GM18519 (cell line): Measurements from ENCODE around the gene UBLCP1.
A peak's percentile ranks its signal among the peaks of the same experiment; 100 is the strongest.
"Not testable (repeated sequence)": the region's sequence is repeated elsewhere in the genome, so short reads cannot be mapped to it uniquely, and the experiment has no call there.

Experiments used
- ATAC-seq: cut with Tn5 transposase; IDR thresholded peaks from one replicate; pipeline ENCODE4 v1.9.1; 2021; ENCODE audit warnings: mild to moderate bottlenecking, moderate library complexity; ENCODE audit not compliant: unreplicated experiment, low FRiP score

Gene UBLCP1, protein sequence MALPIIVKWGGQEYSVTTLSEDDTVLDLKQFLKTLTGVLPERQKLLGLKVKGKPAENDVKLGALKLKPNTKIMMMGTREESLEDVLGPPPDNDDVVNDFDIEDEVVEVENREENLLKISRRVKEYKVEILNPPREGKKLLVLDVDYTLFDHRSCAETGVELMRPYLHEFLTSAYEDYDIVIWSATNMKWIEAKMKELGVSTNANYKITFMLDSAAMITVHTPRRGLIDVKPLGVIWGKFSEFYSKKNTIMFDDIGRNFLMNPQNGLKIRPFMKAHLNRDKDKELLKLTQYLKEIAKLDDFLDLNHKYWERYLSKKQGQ

GRCh38 chr5:159262859-159263568 is at the start of gene UBLCP1:
UBLCP1 (plus strand) TSS chr5:159263290; CDS start chr5:159268916, 5,626 bp downstream.
- ATAC-seq: peak; percentile 71

GRCh38 chr5:159214486-159215271 is 48.4 kb upstream of the UBLCP1 start:
- no peak for ATAC-seq

DNA sequence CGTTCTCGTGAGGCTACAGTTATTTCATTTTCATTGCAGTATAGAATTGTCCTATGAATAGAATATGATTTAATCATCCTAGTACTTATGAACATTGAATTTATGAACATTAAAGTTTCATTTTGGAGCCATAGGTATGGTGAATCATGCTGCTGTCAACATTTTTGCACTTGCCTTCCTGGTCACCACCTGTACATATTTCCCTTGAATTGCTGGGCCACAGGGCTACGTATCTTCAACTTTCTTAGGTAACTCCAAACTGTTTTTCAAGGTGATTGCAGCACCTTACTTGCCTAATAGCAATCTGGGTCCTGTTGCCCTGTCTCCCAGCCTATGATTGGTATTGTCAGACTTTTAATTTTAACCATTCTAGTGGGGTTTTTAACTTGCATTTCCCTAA is 47.2 kb upstream of the UBLCP1 start:
- ATAC-seq: no peak

DNA sequence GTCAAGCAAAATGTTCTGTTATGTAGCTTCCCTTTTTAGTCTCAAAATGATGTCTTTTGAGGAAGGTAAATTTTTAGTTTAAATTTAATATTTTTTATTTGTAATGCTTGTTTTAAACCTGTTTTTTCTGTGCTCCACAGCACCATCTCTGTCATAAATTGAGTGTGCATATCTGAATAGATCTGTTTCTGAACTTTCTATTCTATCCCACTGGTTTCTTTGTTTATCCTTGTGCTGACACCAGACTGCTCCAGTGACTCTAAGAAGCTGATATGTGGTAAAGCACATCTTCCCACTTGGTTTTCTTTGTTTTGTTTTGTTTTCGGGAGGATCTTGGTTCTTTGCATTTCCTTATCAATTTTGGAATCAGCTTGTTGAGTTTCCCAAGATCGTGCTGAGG is 46.6 kb upstream of the UBLCP1 start:
- no peak for ATAC-seq

- no peak for ATAC-seq
Measured at GRCh38 chr5:159217236-159217635, 45.9 kb upstream of the UBLCP1 start.

- no peak for ATAC-seq
Measured at GRCh38 chr5:159218595-159219023, 44.5 kb upstream of the UBLCP1 start.

DNA sequence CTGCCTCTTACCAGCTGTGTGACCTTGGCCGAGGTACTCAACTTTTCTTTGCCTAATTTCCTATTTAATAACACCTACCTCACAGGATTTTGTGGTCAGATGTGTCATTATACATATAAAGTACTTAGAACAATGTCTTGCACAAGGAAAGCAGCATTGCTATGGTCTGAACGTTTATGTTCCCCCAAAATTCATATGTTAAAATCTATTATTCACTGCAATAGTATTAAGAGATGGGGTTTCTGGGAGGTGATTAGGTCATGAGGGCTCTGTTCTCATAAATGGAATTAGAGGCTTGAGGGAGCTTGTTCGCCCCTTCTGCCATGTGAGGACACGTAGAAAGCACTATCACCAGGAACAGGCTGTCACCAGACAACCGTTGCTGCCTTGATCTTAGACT is 42.9 kb upstream of the UBLCP1 start:
- ATAC-seq: no peak

- no peak for ATAC-seq
Measured at GRCh38 chr5:159223469-159223868, 39.6 kb upstream of the UBLCP1 start.

- ATAC-seq: no peak
Measured at GRCh38 chr5:159224471-159224870, 38.6 kb upstream of the UBLCP1 start.

- ATAC-seq: no peak
Measured at GRCh38 chr5:159226451-159226850, 36.6 kb upstream of the UBLCP1 start.

- no peak for ATAC-seq
Measured at GRCh38 chr5:159227452-159227851, 35.6 kb upstream of the UBLCP1 start.

DNA sequence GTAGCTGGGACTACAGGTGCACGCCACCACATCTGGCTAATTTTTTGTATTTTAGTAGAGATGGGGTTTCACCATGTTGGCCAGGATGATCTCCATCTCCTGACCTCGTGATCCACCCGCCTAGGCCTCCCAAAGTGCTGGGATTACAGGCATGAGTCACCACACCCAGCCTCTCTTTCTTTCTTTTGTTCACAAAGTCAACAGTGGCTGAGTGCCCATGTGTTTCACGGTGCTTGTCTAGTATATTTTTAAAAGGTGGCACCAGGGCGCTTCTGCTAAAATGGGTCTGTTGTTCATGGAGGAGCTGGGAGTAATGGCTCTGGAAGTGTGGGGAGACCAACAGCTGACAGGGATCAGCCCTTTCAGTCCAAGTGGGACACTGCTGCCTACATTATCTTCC is 35.0 kb upstream of the UBLCP1 start:
- not testable (repeated sequence) for ATAC-seq

DNA sequence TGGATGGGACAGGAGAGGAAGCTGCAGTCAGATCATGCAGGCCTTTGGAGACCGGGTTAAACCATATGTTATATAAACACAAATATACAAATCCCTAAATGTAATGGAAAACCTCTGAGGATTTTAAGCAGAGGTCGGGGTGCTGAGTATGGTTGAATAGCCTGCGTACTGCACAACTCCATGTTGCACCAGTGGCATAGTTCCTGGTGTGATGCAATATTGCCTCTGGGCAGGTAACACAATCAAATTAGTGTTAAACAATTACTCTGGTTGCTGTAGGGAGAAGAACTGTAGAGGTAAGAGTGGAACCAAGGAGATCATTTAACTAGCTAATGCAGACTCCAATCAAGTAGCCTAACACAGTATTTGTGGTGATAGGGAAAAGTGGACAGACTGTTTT is 32.4 kb upstream of the UBLCP1 start:
- ATAC-seq: no peak

GRCh38 chr5:159231167-159231566 is 31.9 kb upstream of the UBLCP1 start:
- ATAC-seq: no peak

DNA sequence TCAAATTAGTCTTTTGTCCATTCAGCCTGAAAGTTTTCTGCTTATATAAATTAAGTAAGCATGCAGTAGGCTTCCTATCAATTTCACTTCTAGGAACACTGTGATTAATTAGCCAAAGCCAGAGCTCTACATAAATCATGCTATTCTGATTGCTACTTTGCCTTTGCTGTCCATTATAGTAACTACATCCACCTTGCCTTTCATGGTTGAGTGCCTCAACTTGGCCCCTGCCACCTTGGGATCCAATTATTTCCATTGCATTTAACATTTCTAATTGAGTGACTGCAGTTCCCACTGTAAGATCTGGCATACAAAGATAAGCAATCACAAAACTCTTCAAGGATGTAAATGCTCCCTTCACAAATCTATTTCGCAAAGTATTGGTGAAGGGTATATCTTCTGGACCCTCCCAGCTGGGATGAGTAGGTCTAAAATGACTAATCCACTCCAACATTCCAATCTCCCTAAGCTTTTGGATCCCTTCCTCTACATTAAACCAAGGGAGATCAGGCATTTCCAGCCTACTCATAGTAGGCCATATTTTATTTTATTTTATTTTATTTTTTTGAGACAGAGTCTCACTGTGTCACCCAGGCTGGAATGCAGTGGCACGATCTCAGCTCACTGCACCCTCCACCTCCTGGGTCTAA is 27.1 kb upstream of the UBLCP1 start:
- not testable (repeated sequence) for ATAC-seq

- no peak for ATAC-seq
Measured at GRCh38 chr5:159240301-159240870, 22.7 kb upstream of the UBLCP1 start.

DNA sequence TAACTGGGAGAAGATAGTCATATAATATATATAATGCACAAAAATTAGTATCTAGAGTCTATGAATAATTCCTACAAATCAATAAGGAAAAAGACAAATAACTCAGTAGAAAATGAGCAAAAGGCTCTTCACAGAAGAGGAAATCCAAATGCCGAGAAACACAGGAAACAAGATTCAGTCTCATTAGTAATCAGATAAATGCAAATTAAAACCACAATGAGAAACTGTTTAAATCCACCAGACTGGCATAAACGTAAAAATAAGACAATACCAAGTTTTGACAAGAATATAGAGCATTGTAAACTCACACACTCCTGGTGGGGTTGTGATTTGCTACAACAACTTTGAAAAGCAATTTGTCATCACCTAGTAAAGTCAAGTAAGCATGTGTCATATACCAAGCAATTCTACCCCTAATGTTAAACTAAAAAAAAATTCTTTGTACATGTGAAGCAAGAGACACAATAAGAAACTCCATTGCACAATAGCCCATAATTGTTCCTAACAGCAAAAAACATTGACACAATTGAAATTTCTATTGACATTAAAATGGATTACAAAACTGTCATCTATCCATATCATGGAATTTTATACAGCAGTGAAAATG is 21.0 kb upstream of the UBLCP1 start:
- ATAC-seq: no peak

- no peak for ATAC-seq
Measured at GRCh38 chr5:159242656-159243055, 20.4 kb upstream of the UBLCP1 start.

- no peak for ATAC-seq
Measured at GRCh38 chr5:159243385-159243784, 19.7 kb upstream of the UBLCP1 start.

DNA sequence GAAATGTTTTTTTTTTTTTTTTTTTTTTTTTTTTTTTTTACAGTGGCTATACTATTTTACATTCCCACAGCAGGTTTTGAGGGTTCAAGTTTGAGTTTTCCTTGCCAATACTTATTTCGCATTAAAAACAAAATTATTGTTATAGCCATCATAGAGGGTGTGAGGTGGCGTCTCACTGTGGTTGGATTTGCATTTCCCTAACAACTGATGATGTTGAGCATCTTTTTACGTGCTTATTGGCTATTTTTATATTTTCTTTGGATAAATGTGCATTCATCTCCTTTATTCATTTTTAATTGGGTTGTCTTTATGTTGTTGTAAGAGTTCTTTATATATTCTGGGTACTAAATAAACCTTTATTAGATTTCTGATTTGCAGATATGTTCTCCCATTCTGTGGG is 18.9 kb upstream of the UBLCP1 start:
- no peak for ATAC-seq
